Measurements from ENCODE around the gene TMEM11. TPM values are rescaled to one million over a fixed set of nuclear protein-coding genes. Genes with fewer than 3 reads are reported as not detected.

The TMEM11 gene
- total RNA-seq, 2 experiments from 2014 or later = 24.8 to 29.3 TPM

DNA sequence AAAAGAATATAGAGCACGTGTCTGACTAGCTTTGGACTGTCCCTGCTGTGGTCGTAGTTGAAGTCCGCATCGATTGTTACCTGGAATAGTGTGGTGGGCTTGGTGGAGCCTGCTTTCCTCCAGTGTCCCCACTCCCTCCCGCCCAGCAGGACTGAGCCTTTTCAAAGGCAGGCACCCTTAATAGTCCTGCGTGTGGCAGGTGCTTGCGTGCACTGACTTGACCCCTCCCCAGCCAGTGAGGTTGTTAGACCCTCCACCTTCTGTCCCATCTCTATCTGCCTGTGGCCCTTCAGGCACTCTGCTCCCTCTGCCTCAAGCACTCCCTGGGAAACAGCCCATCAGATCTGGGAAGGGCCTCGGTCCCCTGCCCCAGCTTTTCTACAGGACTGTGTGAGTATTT, 36.6 kb downstream of the TMEM11 start:
- H3K9me3 Mint-ChIP-seq (ENCODE audit: low read depth) = no peaks in the 10 kb centered on the region
- ATAC-seq (no peak), DNase-seq (no peak)
- no peaks in the 10 kb centered on the region for H3K27me3 Mint-ChIP-seq
- CTCF ChIA-PET = no interaction called here
- H3K4me3 Mint-ChIP-seq = no peak overlapping the region
- no peaks in the 10 kb centered on the region for H3K4me1 Mint-ChIP-seq
- H3K27ac Mint-ChIP-seq = no peak overlapping the region
- H3K36me3 Mint-ChIP-seq = peaks cover 3% of the 10 kb centered on the region

DNA sequence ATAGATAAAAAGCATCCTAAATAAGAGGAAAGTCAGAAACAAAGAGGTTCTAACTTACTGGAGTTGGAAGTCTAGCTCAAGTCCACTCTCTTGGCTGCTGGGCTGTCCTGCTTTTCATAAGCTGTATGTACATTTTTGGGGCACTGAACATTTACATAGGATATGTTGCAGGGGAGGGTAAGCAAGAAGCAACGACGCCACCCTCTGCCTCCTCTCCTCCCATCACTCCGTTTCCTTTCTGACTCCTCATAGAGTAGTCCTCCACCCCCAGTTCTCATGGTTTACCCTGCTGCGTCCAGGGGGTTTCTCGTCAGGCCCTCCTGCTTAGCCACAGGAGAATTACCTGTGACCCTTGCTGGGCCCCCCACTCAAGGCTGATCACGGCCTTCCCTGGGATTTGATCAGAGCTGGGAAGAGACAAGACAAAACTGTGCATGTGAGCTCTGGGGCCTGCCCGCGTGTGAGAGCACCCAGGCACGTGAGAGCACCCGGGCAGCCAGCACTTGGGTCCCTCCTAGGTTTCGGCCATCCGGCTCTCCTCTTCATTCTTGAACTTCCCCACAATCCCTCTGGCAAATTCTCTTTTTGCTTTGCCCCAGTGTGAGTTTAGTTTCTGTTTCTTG, 37.1 kb downstream of the TMEM11 start:
- DNase-seq (no peak), ATAC-seq (no peak)
- Mint-ChIP-seq H3K27ac (no peak overlapping the region), H3K4me1 (no peaks in the 10 kb centered on the region), H3K27me3 (no peaks in the 10 kb centered on the region), H3K9me3 (ENCODE audit: low read depth) (no peaks in the 10 kb centered on the region), H3K36me3 (peaks cover 3% of the 10 kb centered on the region), H3K4me3 (no peak overlapping the region)
- CTCF ChIA-PET = no interaction called here

DNA sequence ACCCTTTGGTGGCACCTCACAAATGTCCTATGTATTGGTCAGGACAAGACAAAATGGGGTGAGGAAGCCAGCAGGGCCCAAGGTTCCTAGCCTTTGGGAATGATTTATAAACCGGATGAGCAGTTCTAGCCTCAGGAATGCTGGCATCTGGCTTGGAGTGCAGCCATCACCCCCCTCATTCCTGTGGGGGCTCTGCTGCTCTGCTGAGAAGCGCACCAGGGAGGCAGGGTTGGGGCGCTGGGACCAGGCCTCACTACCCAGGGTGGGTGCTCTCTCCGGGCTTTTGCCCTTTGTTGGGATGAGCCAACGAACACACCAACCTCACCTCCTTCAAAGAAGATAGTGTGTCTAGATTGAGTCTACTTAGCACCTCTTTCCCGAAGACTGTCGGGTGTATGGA, 39.2 kb downstream of the TMEM11 start:
- DNase-seq = no peak
- Mint-ChIP-seq H3K36me3 (peaks cover 3% of the 10 kb centered on the region), H3K9me3 (ENCODE audit: low read depth) (no peaks in the 10 kb centered on the region), H3K27ac (no peak overlapping the region), H3K4me1 (peaks cover 7% of the 10 kb centered on the region), H3K27me3 (no peaks in the 10 kb centered on the region), H3K4me3 (no peak overlapping the region)
- no peak for ATAC-seq
- CTCF ChIA-PET = no interaction called here

DNA sequence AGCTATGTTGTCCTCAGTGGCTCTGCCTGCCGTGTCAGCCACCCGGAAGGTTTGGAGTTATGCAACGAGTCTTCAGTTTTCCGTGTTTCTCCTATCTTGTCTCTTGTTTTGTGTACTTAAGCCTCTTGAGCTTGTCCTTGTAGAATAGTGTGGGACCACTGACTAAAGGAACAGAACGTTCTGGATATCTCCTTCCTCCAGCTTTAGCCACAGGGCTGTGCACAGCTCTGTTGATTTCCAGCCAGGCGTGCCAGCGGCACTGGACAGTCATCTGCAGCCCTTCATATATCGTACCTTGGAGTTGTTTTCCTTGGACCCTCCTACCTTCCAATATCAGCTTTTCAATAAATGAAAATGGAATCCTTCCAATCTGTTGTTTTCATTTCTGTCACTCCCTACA, 39.8 kb downstream of the TMEM11 start:
- no peak overlapping the region for H3K4me3 Mint-ChIP-seq
- ATAC-seq (no peak), DNase-seq (no peak)
- no peaks in the 10 kb centered on the region for H3K27me3 Mint-ChIP-seq
- no peak overlapping the region for H3K27ac Mint-ChIP-seq
- peaks cover 7% of the 10 kb centered on the region for H3K4me1 Mint-ChIP-seq
- peaks cover 1% of the 10 kb centered on the region for H3K36me3 Mint-ChIP-seq
- H3K9me3 Mint-ChIP-seq (ENCODE audit: low read depth) = no peaks in the 10 kb centered on the region
- CTCF ChIA-PET = no interaction called here

DNA sequence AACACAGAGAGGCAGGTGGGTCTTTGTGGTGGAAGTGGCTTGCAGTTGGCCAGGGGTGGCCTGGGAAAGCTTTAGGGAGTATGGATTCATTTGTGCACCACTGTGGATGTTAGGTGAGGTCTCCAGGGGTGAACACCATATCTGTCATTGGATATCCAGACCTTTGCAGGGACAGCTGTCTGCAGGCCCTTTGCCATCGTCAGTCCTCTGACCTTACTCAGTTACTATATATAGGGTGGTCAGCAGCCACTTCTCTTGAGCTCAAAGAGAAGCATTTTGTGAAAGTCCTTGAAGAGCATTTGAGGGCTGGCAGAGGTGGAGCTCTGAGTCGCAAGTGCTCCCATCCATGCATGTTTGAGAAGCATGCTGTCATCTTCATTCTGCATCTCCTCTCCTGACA, 40.4 kb downstream of the TMEM11 start:
- peak; percentile 33 for DNase-seq
- ATAC-seq = no peak
- H3K4me1 Mint-ChIP-seq = peaks cover 7% of the 10 kb centered on the region
- no peaks in the 10 kb centered on the region for H3K27me3 Mint-ChIP-seq
- CTCF ChIA-PET = no interaction called here
- H3K36me3 Mint-ChIP-seq = peaks cover 1% of the 10 kb centered on the region
- H3K9me3 Mint-ChIP-seq (ENCODE audit: low read depth) = no peaks in the 10 kb centered on the region
- no peak overlapping the region for H3K4me3 Mint-ChIP-seq
- no peak overlapping the region for H3K27ac Mint-ChIP-seq

DNA sequence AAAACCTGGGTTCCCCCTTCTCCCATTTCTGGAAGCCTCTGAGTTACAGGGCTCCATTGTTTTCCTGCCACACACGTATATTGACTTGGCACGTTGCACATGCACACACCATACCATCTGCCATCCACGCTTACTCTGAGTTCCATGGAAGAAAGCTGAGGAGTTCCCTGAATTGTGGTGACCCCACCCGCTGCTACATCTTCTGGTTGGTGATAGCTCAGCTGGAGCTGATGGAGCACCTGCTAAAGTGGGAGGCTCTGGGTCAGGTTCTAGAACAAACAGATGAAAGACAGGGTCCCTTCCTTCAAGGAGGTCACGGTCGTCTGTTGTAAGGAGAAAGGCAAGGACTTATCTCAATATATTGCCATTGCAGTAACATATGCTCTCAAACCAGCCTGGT, 41.1 kb downstream of the TMEM11 start:
- ATAC-seq (no peak), DNase-seq (peak; percentile 18)
- CTCF ChIA-PET = no interaction called here
- no peaks in the 10 kb centered on the region for H3K27me3 Mint-ChIP-seq
- no peaks in the 10 kb centered on the region for H3K9me3 Mint-ChIP-seq (ENCODE audit: low read depth)
- H3K4me3 Mint-ChIP-seq = no peak overlapping the region
- peaks cover 7% of the 10 kb centered on the region for H3K4me1 Mint-ChIP-seq
- no peak overlapping the region for H3K27ac Mint-ChIP-seq
- H3K36me3 Mint-ChIP-seq = peaks cover 1% of the 10 kb centered on the region

DNA sequence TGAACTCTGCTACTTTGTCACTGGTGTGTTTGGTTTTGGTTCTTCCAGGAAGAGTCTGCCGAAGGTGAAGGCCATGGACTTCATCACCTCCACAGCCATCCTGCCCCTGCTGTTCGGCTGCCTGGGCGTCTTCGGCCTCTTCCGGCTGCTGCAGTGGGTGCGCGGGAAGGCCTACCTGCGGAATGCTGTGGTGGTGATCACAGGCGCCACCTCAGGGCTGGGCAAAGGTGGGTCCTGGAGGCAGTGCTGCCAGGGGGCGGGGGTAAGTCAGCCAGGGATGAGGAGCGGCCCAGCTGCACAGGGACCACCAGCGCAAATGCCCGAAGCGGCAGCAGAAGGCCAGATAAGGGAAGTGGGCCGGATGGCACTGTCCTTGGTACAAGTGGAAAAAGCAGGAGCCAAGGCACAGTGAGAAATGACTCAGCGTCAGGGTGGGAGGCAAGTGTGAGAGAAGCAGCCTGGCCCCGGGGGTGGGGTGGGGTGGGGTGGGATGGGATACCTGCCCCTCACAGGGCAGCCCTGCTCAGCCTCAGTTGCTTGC, 41.9 kb downstream of the TMEM11 start:
- ATAC-seq = no peak
- H3K9me3 Mint-ChIP-seq (ENCODE audit: low read depth) = no peaks in the 10 kb centered on the region
- no peak overlapping the region for H3K27ac Mint-ChIP-seq
- no peak overlapping the region for H3K4me3 Mint-ChIP-seq
- peak; percentile 16 for DNase-seq
- CTCF ChIA-PET = no interaction called here
- peaks cover 7% of the 10 kb centered on the region for H3K4me1 Mint-ChIP-seq
- no peaks in the 10 kb centered on the region for H3K27me3 Mint-ChIP-seq
- peaks cover 1% of the 10 kb centered on the region for H3K36me3 Mint-ChIP-seq

DNA sequence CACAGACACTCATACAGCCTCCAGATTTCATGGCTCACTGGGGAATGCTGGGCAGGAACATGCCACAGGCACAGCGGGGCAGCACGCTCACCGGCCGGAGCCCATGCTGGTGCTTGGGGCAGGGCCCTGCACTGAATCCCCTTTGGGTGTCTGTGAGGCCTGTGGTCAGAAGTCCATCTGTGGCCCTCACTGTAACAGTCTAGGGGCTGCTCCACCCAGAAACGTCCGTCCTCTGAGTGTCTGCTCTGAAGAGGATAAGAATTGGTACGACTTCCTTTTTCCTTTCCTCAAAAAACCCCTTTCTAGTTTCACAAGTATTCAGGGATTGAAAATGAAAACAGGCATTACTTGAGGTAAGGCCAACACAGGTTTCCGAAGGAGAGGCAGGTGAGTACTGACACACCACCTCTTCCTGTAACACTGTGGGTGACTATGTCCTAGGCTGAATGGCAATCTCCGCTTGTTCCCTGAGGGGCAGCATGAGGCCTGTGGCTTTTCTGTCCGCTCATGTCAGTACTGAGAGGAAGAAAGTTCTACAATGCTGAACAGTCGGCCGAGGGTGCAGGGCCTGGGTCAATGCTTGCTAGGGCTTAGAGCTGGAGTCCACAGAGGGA, 42.5 kb downstream of the TMEM11 start:
- no peaks in the 10 kb centered on the region for H3K27me3 Mint-ChIP-seq

DNA sequence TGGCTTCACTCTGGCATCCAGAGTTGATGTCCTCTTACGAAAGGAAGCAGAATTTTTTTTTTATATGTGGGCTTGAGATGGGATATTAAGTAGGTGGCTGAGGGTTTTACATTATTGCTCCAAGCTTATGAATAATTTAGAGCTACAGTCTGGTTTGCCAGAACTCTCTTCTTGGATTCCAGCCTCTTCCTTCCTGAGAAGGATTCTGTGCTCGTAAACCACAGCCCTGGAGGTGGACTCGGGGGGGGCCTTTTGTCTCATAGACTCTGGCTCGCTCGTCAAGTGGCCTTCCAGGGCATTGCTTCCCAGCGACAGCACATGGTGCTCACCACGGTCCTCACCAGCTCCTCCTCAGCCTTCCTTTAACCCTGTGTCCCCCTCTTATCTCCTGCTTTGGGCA, 43.2 kb downstream of the TMEM11 start:
- no peaks in the 10 kb centered on the region for H3K27me3 Mint-ChIP-seq
- CTCF ChIA-PET = no interaction called here
- no peak overlapping the region for H3K27ac Mint-ChIP-seq
- no peak overlapping the region for H3K4me3 Mint-ChIP-seq
- peaks cover 1% of the 10 kb centered on the region for H3K36me3 Mint-ChIP-seq
- ATAC-seq (no peak), DNase-seq (no peak)
- peaks cover 7% of the 10 kb centered on the region for H3K4me1 Mint-ChIP-seq
- H3K9me3 Mint-ChIP-seq (ENCODE audit: low read depth) = no peaks in the 10 kb centered on the region

More for the DNA sequence above, 42.5 kb downstream of the TMEM11 start:
- CTCF ChIA-PET = no interaction called here
- Mint-ChIP-seq H3K36me3 (peaks cover 1% of the 10 kb centered on the region), H3K4me3 (no peak overlapping the region), H3K9me3 (ENCODE audit: low read depth) (no peaks in the 10 kb centered on the region), H3K4me1 (peaks cover 7% of the 10 kb centered on the region), H3K27ac (no peak overlapping the region)
- ATAC-seq (no peak), DNase-seq (peak; percentile 33)

DNA sequence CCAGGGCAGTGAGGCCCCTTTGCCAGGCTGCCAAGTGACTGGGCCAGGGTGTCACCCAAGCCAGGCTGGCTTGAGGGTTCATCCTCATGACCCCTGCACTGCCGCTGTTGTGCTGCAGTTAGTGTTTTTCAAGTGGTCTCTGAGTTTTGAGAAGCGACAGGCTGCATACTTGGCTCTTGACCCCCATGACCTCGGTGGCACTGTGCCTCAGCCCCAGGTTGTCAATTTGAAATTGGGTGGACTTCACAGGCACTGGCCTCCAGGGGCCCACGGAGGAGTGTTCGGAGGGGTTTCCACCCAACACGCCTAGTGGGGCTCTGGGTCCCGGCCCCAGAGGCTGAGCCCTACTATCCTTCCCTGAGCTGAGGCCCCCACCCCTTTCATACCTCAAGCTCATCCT, 44.5 kb downstream of the TMEM11 start:
- no peaks in the 10 kb centered on the region for H3K9me3 Mint-ChIP-seq (ENCODE audit: low read depth)
- no peak overlapping the region for H3K27ac Mint-ChIP-seq
- no peak overlapping the region for H3K4me3 Mint-ChIP-seq
- no peak for DNase-seq
- H3K27me3 Mint-ChIP-seq = no peaks in the 10 kb centered on the region
- CTCF ChIA-PET = no interaction called here
- H3K4me1 Mint-ChIP-seq = peaks cover 7% of the 10 kb centered on the region
- ATAC-seq = no peak
- peaks cover 1% of the 10 kb centered on the region for H3K36me3 Mint-ChIP-seq

DNA sequence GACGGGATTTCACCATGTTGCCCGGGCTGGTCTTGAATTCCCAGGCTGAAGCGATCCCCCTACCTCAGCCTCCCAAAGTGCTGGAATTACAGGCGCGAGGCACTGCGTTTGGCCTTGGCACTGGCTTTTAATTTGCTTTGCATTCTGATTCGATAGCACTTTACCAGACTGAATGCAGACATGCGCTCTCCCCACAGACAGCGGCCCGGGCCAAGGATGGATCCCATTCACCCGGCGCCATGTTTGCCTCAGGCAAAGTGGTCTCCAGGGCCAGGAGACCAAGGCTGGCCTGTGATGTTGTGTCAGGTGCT, 45.5 kb downstream of the TMEM11 start:
- Mint-ChIP-seq H3K9me3 (ENCODE audit: low read depth) (no peaks in the 10 kb centered on the region), H3K4me1 (peaks cover 7% of the 10 kb centered on the region), H3K27me3 (no peaks in the 10 kb centered on the region), H3K36me3 (peaks cover 1% of the 10 kb centered on the region), H3K4me3 (no peak overlapping the region), H3K27ac (no peak overlapping the region)
- ATAC-seq = no peak
- CTCF ChIA-PET = no interaction called here
- DNase-seq = no peak

DNA sequence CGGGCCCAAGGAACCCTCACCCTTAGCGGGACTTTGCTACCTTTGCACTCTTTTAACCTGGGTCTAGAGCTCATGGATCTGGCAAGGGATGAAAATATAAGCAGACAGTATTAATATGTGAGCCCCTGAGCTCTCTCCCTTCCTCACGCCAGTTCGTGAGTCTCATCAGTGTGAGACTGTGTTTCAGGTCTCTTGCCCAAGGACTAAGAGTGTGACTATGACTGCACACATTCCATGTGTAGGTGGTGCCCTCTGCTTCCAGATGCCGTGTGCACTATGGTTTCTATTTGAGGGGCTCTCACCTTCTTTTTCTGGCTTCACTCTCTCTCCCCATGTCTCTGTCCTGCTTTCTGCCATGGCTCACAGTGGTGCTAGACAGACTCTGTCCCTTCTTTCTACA, 46.7 kb downstream of the TMEM11 start:
- no peak for ATAC-seq
- Mint-ChIP-seq H3K4me3 (no peak overlapping the region), H3K36me3 (no peaks in the 10 kb centered on the region), H3K4me1 (peaks cover 7% of the 10 kb centered on the region), H3K27me3 (no peaks in the 10 kb centered on the region), H3K9me3 (ENCODE audit: low read depth) (no peaks in the 10 kb centered on the region), H3K27ac (no peak overlapping the region)
- no peak for DNase-seq
- CTCF ChIA-PET = no interaction called here

DNA sequence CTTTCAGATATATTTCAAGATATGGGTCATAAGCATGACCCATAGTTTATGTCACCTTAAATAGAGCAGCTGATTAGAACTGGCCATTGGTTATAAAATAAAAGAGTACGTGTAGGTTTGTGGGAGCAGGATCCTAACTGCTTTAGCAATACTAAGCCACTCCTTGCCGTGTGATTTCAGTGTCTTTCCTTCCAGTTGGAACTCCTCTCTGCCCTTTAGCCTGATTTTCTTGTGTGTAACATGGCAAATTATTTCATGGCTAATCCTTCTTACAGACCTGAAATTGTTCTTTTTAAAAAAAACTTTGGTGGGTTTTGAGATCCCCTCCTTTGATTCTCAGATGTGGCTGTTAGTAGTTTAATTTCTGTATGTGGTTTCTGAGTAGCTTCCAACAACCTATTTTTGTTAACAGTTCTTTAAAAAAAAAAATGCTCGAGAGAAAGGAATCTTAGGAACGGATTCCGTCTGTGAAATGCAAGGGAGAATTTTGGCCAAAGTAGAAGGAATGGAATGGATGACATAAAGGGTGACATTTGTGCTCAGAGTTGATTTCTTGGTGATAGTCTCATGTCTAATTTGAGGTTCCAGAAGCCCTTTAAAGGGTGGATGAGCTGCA, 47.3 kb downstream of the TMEM11 start:
- no peak for DNase-seq
- ATAC-seq = no peak
- CTCF ChIA-PET = no interaction called here
- H3K4me1 Mint-ChIP-seq = peaks cover 6% of the 10 kb centered on the region
- no peaks in the 10 kb centered on the region for H3K36me3 Mint-ChIP-seq
- no peaks in the 10 kb centered on the region for H3K27me3 Mint-ChIP-seq
- no peaks in the 10 kb centered on the region for H3K9me3 Mint-ChIP-seq (ENCODE audit: low read depth)
- H3K27ac Mint-ChIP-seq = no peak overlapping the region
- no peak overlapping the region for H3K4me3 Mint-ChIP-seq

DNA sequence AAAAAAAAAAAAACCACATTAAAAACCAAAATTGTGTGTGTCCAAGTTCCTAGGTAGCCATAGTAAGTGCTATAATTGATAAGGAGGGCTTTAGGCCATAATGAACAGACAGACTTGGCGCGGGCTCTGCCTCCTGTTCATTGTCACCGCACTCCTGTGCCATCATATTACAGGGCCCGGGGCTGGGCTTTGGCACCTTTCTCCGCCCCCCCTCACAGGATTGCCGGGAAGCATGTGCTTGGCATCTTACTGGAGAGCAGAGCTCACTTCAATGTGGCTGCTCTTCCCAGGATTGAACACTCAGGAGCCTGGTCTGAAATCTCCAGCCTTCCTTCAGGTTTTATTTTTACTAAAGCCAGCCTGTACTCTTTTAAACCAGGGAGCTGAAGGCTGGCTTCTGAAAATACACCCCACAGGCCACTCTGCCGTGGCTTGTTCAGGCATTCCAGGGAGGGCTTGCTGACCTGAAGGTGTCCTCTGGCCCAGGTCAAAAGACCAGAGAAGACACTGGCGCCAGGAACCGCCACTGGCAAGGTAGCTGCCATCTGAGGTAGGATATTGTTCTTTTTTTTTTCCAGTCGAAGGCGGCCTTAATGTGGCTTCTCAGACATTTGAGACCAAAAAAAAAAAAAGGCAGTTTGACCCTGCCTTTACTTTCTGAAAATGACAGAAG, 47.9 kb downstream of the TMEM11 start:
- no peaks in the 10 kb centered on the region for H3K9me3 Mint-ChIP-seq (ENCODE audit: low read depth)
- no peak for DNase-seq
- no peaks in the 10 kb centered on the region for H3K36me3 Mint-ChIP-seq
- ATAC-seq = no peak
- no peak overlapping the region for H3K27ac Mint-ChIP-seq
- peaks cover 2% of the 10 kb centered on the region for H3K4me1 Mint-ChIP-seq
- CTCF ChIA-PET = no interaction called here
- no peak overlapping the region for H3K4me3 Mint-ChIP-seq
- no peaks in the 10 kb centered on the region for H3K27me3 Mint-ChIP-seq

Data from activated CD8-positive, alpha-beta memory T cell treated with anti-CD3 and anti-CD28 coated beads, Interleukin-2, amount 10 ng/mL, durations not matched to agents 7 days and 5 days (primary cell).